GM18508 (cell line): ENCODE measurements around the gene BBS9.
"Not testable (repeated sequence)": the region's sequence is repeated elsewhere in the genome, so short reads cannot be mapped to it uniquely, and the experiment has no call there.

Experiments used
- ATAC-seq: cut with Tn5 transposase; IDR thresholded peaks from one replicate; pipeline ENCODE4 v1.9.1; 2021; ENCODE audit warnings: moderate number of reproducible peaks; ENCODE audit not compliant: insufficient read depth, unreplicated experiment

BBS9 gene

DNA sequence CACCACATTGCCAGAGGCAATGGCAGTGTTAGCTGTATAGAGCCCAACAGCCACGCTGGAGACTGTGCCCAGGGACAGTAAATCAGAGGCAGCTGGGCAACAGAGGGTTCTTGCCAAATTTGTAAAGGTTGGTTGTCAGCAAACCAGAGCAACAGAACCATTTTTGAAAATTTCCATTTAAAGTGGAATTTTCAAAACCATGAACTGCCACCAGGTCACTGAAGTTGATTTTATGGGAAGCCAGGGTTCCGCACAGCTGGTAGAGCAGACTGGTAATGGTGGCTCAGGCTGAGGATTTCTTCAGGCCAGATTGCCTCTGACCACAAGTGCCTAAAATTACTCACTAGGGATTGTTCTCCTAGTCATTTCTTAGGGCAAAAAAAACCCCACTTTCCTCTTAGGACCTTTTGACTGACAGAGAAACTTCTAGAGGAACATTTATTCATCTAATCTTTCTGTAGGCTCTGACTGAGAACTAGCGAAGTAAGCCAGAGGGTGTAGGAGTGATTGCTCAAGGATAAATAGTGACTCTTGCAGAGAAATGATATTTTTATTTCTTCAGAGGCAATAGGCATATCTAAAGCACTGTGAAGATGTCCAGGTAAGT is 342.4 kb downstream of the BBS9 start:
- no peak for ATAC-seq

DNA sequence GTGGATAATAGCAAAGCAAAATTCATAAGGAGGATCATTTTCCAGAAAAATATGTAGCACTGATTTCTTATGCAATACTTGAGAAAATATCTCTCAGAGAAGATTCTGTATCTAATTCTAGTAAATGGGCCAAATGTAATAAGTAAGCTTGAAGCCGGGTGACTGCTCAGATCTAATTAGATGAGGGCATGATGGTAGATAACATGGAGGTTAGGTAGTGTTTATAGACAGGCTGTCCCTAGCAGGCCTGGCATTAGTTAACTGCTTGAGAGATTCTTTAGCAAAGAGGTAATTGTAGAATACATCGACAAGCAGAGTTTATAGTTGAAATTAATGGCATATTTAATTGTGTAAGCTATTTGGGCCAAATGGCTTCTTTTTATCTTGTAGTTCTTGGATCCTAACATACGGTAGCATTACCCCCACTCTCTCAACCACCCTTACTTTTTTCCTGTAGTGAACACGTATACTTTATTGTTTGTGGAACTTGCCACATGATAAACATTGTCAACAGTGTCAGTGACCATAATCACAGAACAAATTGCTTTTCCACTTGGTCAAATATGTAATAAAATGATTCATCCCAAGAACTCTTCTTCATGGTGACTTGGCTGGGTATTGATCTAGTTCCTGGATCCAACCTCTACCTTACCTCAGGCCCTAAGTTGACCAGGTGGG is 343.1 kb downstream of the BBS9 start:
- ATAC-seq = no peak

DNA sequence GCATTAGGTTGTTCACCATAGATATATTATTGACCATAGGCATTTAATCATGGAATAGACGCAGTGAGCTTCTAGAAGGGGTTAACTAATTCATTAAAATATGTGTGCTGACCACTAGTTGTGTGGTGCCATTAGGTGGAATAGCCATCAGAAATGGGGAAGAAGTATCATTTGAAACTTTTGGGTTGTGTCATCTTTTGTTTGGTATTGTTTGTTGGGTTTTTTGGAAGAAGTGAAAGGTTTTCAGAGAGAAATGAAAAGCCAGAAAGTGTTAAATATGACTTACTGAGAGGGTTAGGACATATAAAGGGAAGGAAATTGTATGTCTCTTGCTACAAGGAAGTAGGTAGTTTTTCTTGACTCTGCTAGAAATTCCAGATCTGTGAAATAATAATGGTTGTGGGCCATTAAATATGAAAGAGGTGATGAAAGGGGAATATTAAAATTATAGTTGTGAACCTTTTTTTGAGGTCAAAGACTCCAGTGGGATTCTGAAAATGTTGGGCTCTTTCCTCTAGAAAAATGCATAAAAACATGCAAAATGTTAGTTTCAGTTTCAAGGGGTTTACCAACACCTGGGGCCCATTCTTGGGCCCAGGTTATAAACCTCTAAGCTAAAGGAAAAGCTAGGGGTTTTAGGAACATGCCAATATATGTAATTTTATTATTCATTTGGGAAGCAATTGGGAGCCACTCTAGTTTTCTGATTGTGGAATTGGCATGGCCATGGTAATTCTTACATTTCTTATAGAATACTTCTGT is 348.5 kb downstream of the BBS9 start:
- no peak for ATAC-seq

DNA sequence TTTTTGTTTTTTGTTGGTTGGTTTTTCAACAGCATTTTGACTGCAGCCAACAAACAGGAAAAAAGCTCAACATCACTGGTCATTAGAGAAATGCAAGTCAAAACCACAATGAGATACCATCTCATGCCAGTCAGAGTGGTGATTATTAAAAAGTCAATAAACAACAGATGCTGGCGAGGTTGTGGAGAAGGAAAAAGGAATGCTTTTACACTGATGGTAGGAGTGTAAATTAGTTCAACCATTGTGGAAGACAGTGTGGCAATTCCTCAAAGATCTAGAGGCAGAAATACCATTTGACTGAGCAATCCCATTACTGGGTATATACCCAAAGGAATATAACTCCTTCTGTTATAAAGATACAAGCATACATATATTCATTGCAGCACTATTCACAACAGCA is 355.1 kb downstream of the BBS9 start:
- ATAC-seq = not testable (repeated sequence)

GRCh38 chr7:33485747-33486493 is 356.6 kb downstream of the BBS9 start:
- ATAC-seq = no peak

GRCh38 chr7:33486633-33487032 is 357.3 kb downstream of the BBS9 start:
- ATAC-seq = no peak

DNA sequence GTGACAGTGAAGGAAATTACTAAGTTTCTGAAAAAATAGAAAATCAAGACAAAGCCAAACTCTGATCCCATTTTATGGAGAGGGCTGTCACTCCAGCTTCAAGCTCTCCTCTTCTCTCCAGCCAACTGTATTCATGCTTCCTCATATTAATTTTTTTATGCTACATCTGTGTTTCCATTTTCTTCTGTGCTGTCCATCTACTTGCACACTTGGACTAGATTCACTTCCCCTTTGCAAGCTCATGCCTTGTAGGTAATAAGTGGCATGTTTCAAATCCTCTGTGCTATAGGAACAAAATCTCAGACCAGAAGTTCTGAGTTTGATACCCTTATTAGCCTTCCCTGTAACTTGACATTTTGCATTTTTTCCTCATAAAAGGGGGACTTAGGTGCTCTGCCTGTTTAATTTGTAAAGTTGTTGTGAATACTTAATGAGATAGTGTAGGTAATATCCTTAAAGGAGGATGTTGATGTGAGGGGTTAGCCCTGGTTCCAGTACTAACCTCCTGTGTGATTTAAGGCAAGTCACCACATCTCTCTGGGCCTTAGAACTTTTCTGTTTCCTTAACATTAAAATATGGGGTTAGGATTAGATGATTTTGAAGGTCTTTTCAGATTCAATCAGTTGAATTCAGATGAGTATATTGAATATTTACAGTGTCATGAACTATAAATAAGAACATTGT is 358.8 kb downstream of the BBS9 start:
- ATAC-seq = no peak

- no peak for ATAC-seq
Observed at GRCh38 chr7:33494474-33494873, 365.1 kb downstream of the BBS9 start.

DNA sequence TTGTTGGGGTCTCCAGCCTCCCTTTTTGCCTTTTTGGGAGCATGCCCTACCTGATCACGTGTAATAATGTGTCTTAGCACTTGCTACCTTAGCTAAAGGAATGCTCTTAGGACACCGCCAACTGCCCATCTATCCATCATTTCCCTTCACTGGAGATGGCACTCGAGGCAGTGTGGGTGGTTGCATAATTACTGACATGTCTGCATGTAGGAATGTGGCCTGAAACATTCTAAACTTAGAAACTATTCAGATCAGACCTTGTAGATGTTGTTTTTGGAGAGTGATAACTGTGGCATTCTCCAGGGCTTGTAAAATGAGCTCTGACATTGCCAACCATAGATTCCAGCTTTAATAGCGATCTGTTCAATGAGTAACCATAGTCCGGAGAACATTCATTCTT is 365.8 kb downstream of the BBS9 start:
- ATAC-seq = no peak

DNA sequence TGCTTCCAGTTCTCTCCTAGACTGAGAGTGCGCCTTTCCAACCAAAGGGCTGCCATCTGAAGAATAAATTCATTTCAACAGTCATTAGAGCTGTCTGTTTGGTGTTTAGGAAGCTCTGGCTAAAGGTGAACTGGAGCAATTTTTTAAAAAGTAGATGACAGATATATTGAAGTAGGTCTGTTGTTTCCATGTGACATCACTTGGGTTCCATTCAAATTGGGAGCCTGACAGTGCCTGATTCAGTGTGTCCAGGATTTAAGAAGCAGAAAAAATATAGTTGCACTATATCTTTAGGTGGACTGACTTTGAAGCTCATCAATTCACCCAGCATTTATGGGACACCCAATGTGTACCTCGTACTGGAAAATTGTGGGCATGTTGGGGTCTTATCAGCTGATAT is 367.7 kb downstream of the BBS9 start:
- ATAC-seq = no peak

DNA sequence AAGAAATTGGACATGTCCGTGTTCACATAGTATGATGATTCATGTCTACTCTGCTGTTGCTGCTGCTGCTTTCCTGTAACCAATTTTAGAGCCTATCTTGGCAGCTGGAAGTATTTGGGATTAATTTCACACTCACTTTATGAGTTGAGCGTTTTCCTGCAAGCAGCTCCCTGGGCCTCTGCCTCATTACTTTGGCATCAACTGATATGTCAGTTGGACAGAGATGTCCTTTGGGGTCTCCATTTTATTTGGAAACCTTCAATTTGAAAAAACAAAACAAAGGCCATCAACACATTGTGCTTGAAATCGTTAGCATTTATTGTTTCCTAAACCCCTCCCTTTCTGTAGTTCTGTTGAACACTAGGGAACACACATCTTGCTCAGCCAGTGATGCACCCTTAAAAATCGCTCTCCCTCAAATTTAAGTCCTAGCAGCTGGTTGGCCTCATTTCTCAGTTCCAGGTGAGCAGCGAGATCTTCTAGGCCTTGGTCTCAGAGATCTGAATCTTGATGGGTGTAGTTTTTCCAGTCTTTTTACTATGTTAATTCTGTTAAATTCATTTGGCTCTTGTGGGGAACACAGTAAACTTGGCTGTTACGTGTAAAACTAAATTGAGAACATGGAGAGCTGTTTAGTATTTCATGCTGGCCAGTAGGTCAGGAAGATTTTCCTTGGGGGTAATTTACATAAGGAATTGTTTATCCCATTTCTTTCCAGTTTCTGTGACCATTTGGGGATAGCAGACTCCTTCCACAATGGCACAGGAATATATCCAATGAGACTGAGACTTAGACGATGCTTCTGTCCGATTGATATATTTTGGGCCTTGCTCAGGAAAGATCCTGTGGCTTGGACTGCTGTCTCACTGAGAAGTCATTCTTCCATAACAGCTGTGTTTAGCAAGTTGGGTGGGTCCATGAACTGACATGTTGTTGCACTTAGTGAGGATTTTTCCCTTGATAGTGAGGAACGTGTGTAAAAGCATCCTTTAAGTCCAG is 371.6 kb downstream of the BBS9 start:
- no peak for ATAC-seq

DNA sequence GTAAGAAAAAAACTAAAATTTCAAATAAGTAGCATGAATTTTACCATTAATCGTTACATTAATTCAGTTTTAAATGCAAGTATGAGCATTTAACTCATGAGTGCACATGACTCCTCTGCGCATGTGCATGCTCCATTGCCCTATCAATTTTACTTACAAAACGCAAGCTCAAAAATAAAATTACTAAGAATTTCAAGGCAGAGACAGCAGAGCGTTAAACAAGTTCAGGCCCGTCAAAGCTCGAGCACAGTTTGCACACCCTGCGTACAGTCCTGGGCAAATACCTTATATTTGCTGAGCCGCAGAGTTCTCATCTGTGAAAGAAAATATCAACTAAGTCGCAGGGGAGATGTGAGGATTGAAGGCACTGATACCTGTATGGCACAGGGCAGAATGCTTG is 373.6 kb downstream of the BBS9 start:
- no peak for ATAC-seq

DNA sequence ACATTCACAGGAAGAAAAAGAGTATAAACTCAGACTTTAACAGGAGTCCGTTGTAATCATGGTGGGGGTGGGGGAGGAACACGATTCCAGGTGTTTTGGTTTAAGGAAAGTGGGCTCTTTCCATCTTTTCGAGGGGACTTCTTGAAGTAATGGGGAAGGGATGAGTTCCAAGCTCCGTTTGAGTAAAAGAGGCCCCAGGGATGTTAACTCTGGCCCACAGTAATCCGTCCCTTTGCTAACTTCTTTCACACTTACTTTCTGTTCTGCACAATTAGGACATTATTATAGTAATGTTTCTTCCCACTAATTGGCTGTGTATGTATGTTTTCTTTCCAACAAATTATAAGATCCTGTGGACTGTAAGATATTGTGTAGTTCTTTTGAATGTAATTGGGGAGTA is 374.4 kb downstream of the BBS9 start:
- no peak for ATAC-seq

DNA sequence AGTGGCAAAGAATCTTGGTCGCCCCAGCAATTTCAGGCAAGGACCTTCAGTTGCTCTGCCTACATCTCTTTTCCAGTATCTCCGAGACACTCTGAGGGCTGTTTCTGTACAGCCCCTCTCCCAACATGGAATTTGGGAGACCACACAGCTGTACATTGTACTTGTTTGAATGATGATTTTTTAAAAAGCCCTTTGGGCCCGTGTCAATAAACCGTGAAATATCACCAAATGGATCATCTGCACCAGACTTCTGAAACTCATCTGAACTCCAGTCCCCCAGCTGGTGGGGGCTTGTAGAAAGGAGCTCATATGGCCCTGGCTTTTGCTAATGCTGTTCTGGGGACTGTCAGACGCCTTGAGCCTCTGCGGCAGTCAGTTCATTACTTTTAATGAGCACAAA is 374.9 kb downstream of the BBS9 start:
- ATAC-seq = no peak

GRCh38 chr7:33509206-33509605 is 379.8 kb downstream of the BBS9 start:
- ATAC-seq = no peak

GRCh38 chr7:33511778-33512177 is 382.4 kb downstream of the BBS9 start:
- ATAC-seq = no peak

- no peak for ATAC-seq
Observed at GRCh38 chr7:33516568-33516967, 387.2 kb downstream of the BBS9 start.

GRCh38 chr7:33517191-33517590 is 387.8 kb downstream of the BBS9 start:
- ATAC-seq = no peak

DNA sequence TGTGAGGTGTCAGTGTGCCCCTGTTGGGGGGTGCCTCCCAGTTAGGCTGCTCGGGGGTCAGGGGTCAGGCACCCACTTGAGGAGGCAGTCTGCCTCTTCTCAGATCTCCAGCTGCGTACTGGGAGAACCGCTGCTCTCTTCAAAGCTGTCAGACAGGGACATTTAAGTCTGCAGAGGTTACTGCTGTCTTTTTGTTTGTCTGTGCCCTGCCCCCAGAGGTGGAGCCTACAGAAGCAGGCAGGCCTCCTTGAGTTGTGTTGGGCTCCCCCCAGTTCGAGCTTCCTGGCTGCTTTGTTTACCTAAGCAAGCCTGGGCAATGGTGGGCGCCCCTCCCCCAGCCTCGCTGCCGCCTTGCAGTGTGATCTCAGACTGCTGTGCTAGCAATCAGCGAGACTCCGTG is 397.6 kb downstream of the BBS9 start:
- ATAC-seq = not testable (repeated sequence)
